GM18868 (cell line): ENCODE results near the gene PPP2R5A.

ENCODE experiments used
- ATAC-seq: cut with Tn5 transposase; IDR thresholded peaks from one replicate; pipeline ENCODE4 v1.9.1; 2021; ENCODE audit warnings: mild to moderate bottlenecking, moderate library complexity; ENCODE audit not compliant: unreplicated experiment

Gene PPP2R5A

GRCh38 chr1:212401838-212402582 is 116.8 kb downstream of the PPP2R5A start:
- ATAC-seq: no peak

DNA sequence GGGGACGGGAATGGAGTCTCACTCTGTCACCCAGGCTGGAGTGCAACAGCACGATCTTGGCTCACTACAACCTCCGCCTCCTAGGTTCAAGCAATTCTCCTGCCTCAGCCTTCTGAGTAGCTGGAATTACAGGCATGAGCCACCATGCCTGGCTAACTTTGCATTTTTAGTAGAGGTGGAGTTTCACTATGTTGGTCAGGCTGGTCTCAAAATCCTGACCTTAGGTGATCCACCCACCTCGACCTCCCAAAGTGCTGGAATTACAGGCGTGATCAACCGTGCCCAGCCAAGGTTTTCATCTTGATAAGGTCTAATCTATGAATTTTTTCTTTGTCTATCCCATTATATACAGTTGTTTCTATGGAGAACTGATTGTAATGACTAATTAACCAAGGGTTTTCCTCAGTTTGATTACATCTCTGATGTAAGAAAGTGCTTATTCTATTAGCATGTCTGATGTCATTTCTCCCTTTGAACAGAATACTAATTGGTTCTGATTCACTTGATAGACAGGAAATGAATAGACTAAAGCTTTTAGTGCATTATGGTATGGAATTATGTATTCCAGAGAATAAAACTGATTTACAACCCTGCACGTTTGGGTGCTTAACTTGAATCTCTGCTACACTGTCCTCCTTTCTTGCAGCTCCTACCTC is 117.6 kb downstream of the PPP2R5A start:
- ATAC-seq: no peak

DNA sequence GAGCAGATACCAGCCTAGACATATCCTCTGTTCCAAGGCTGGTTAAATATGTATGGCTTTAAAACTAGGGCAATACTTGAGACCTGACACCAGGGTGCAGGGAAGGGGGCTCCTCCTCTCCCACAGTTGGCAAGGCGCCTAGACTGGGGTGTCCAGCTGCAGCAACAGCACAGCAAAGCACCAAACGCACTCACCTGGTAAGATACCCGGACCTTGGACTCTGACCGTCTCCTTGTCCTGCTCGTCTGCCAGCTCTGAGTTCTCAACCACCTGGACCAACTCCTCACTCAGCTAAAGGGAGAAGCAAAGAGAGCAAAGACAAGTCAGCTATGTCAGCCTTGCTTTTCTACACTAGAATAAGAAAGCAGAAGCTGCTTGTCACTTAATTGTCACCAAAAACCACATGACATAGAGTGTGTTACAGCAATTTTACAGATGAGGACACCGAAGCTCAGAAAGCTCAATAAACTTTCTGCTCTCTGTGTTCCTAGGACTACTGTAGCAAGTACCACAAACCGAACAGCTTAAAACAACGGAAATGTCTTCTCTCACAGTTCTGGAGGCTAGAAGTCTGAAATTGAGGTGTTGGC is 125.1 kb downstream of the PPP2R5A start:
- no peak for ATAC-seq
